ENCODE data around the gene PLD1. TPM values are rescaled to one million over a fixed set of nuclear protein-coding genes. Genes with fewer than 3 reads are reported as not detected.

The PLD1 gene
- total and polyA plus RNA-seq, 10 of the 15 experiments (the other 5 are each of a cell fraction or from before 2014, with no cell fraction given), result 2.9 to 108 (median 3.6) TPM

- TF ChIP-seq IKZF1 (conservative IDR thresholded peaks at IDR 0.05) (0 out of 2 replicates have a peak, but pooled peaks have one; percentile 20), NBN (IDR thresholded peaks at IDR 0.05) (no peak), TBL1XR1 (IDR thresholded peaks at IDR 0.05; ENCODE audit: low read depth, low read length) (no peak), ZBTB4 (CRISPR knock-in tag; IDR thresholded peaks at IDR 0.05) (no peak)
Observed at GRCh38 chr3:171640520-171641412, 169.5 kb downstream of the PLD1 start (continued).

- H3K79me2 ChIP-seq (ENCODE audit: control insufficient read depth, insufficient read depth, low read length), result no peaks in the 10 kb centered on the region
- no peaks in the 10 kb centered on the region; the same call in 2 of the 3 replicates for H3K9me3 ChIP-seq (replicated peaks; ENCODE audit: control insufficient read depth, insufficient read depth, low read length)
- RAD21 ChIA-PET (ENCODE audit: unreplicated experiment), result no interaction called here
- no peak for TF ChIP-seq IRF5 (IDR thresholded peaks at IDR 0.05; ENCODE audit: borderline replicate concordance)
- no peak for TF ChIP-seq SMC3 (IDR thresholded peaks at IDR 0.05; ENCODE audit: borderline replicate concordance, low read length)
- TF ChIP-seq SREBF2 (IDR thresholded peaks at IDR 0.05; ENCODE audit: low read length), result no peak
- TF ChIP-seq NFIC (IDR thresholded peaks at IDR 0.05; ENCODE audit: low read depth, low read length), result no peak
- TF ChIP-seq USF2 (IDR thresholded peaks at IDR 0.05; ENCODE audit: borderline replicate concordance, low read depth, low read length), result no peak
- no peak for TF ChIP-seq CHD2 (IDR thresholded peaks at IDR 0.05; ENCODE audit: borderline replicate concordance, low read depth, low read length)
- SMC1A ChIA-PET (ENCODE audit: uncharacterized antibody, unreplicated experiment), result interaction anchor here (0.6 kb wide), 1 partner anchor 52 kb away, joined by 3 read pairs; no protein-coding TSS in a partner anchor
- DNase-seq (ENCODE audit: low read depth, low spot score), result no peak
- H2AFZ ChIP-seq (ENCODE audit: control insufficient read depth, low read depth, low read length), result no peak overlapping the region
- H3K27ac ChIP-seq (ENCODE audit: control insufficient read depth, insufficient read depth), result no peak overlapping the region
- ATAC-seq, result peak; percentile 20; the same call in 1 of the 3 replicates
- BruUV-seq (replicated peaks), result no TSS peak
- in situ Hi-C loops (cut with MboI) (no loop called here), intact Hi-C loops (cut with micrococcal nuclease; ENCODE audit: unreplicated experiment) (no loop called here)
- CTCF ChIA-PET, result interaction anchor here (0.6 to 2.4 kb wide), 2 partner anchors 19 to 136 kb away, joined by 3 to 5 read pairs; no protein-coding TSS in a partner anchor
- peaks cover 0 to 2% of the 10 kb centered on the region in 2 experiments; a peak in 1 of 4 replicates for H3K36me3 ChIP-seq (ENCODE audit: control insufficient read depth in 2 of 2, insufficient read depth in 2 of 2, low read length in 1 of 2)
- no peak overlapping the region for H3K9ac ChIP-seq (ENCODE audit: control insufficient read depth, insufficient read depth, low read length)
- FAIRE-seq, result no peak
- no peaks in the 10 kb centered on the region for H3K4me1 ChIP-seq (ENCODE audit: control insufficient read depth, insufficient read depth, low read length)
- H3K27me3 ChIP-seq (replicated peaks in 1 of 2; ENCODE audit: control insufficient read depth in 2 of 2, insufficient read depth in 2 of 2, low read length in 1 of 2), result no peaks in the 10 kb centered on the region
- no peak overlapping the region for H3K4me3 ChIP-seq
- no peak overlapping the region for H3K4me2 ChIP-seq (ENCODE audit: control insufficient read depth, insufficient read depth)
- 63% methylated on average over 1 of the region's 1 CpG for WGBS (ENCODE audit: insufficient coverage, insufficient replicate concordance, low lambda C conversion rate, missing lambda C conversion rate)
- no peaks in the 10 kb centered on the region for H4K20me1 ChIP-seq (ENCODE audit: control insufficient read depth, insufficient read depth)
- POLR2A ChIA-PET, result no interaction called here
Observed at GRCh38 chr3:171636666-171637065, 173.6 kb downstream of the PLD1 start.

Data from GM12878 (cell line).